Measurements from ENCODE around the gene CST11.

GRCh38 chr20:23420943-23421931 lies 31.4 kb downstream of the CST11 start, which contains the start of gene NAPB:
- TF ChIP-seq CTCF (optimal IDR thresholded peaks at IDR 0.05 in 1 of 3, IDR thresholded peaks at IDR 0.05 in 1 of 3, conservative IDR thresholded peaks at IDR 0.05 in 1 of 3; ENCODE audit: extremely low read depth in 1 of 3, insufficient read depth in 2 of 3, low read length in 3 of 3) (peak in 2 of 3 experiments; percentile 7 to 58), EZH2 (IDR thresholded peaks at IDR 0.05; ENCODE audit: low read length) (no peak)
